Small intestine (tissue), 7 donors: ENCODE measurements around the gene CCDC88C. TPM values are rescaled to one million over a fixed set of nuclear protein-coding genes. Genes with fewer than 3 reads are reported as not detected.

ENCODE experiments used
- DNase-seq, 2 donors: peaks; one replicate each; pipeline versions ENCODE4 v3.0.0 to v3.0.0-alpha.2; 2013
- FAIRE-seq: peaks from 2 replicates; lab custom pipeline; 2012; peaks lifted over from hg19 to GRCh38; lab: Jason Lieb, UNC
- H3K27ac ChIP-seq, 3 donors: one replicate each; pipeline ENCODE4 v1.5.1; 2013; ENCODE audit warnings: low read length in 2 of 3, mild to moderate bottlenecking in 2 of 3, control low read depth in 1 of 3, inconsistent platforms in 1 of 3, low read depth in 1 of 3, moderate library complexity in 1 of 3
- H3K27me3 ChIP-seq, 3 donors: one replicate each; pipeline ENCODE4 v1.6.1; 2013; ENCODE audit warnings: low read length in 3 of 3, inconsistent platforms in 1 of 3; ENCODE audit not compliant: control insufficient read depth in 3 of 3, insufficient read depth in 3 of 3
- H3K36me3 ChIP-seq, 3 donors: one replicate each; pipeline ENCODE4 v1.6.1; 2013; ENCODE audit warnings: low read length in 3 of 3, inconsistent platforms in 1 of 3, low read depth in 1 of 3, mild to moderate bottlenecking in 1 of 3, moderate library complexity in 1 of 3; ENCODE audit not compliant: control insufficient read depth in 3 of 3, insufficient read depth in 2 of 3
- H3K4me1 ChIP-seq, 3 donors: one replicate each; pipeline ENCODE4 v1.6.1; 2013; ENCODE audit warnings: low read length in 2 of 3, inconsistent platforms in 1 of 3, low read depth in 1 of 3, mild to moderate bottlenecking in 1 of 3, moderate library complexity in 1 of 3; ENCODE audit not compliant: control insufficient read depth in 3 of 3, insufficient read depth in 2 of 3
- H3K4me3 ChIP-seq, 3 donors: one replicate each; pipeline ENCODE4 v1.5.1; 2013; ENCODE audit warnings: low read length in 3 of 3, control low read depth in 1 of 3, inconsistent platforms in 1 of 3, low read depth in 1 of 3, mild to moderate bottlenecking in 1 of 3, moderate library complexity in 1 of 3
- H3K9me3 ChIP-seq, 2 donors: one replicate each; pipeline ENCODE4 v1.6.1; 2013; ENCODE audit warnings: low read depth in 1 of 2, low read length in 1 of 2; ENCODE audit not compliant: control insufficient read depth in 2 of 2, insufficient read depth in 1 of 2
- WGBS, 3 donors: extraction: QIAGEN DNeasy Blood & Tissue Kit; methylation state at CpG; one replicate each; pipeline ENCODE4 v1.1.7; 2013; 5-methylcytosine and 5-hydroxymethylcytosine counted together
- polyA plus RNA-seq, 4 donors: library from polyadenylated mRNA; stranded (reverse) in 3 of 4; unstranded in 1 of 4; fragments of 200-250 nt in 3 of 4; fragments of 120-200 nt in 1 of 4; gene quantifications; one replicate each; pipeline versions ENCODE4 v1.2.1 to v1.2.3, GENCODE V29; 2013
- donor health status: healthy with polysubstance abuse.
- donor health status: control.
- donor health status: control.
- donor health status: Bipolar disorder and iron deficiency.
- donor health status: healthy.

Gene CCDC88C
- polyA plus RNA-seq, 4 donors: 13.2 to 25.9 (median 18.3) TPM

DNA sequence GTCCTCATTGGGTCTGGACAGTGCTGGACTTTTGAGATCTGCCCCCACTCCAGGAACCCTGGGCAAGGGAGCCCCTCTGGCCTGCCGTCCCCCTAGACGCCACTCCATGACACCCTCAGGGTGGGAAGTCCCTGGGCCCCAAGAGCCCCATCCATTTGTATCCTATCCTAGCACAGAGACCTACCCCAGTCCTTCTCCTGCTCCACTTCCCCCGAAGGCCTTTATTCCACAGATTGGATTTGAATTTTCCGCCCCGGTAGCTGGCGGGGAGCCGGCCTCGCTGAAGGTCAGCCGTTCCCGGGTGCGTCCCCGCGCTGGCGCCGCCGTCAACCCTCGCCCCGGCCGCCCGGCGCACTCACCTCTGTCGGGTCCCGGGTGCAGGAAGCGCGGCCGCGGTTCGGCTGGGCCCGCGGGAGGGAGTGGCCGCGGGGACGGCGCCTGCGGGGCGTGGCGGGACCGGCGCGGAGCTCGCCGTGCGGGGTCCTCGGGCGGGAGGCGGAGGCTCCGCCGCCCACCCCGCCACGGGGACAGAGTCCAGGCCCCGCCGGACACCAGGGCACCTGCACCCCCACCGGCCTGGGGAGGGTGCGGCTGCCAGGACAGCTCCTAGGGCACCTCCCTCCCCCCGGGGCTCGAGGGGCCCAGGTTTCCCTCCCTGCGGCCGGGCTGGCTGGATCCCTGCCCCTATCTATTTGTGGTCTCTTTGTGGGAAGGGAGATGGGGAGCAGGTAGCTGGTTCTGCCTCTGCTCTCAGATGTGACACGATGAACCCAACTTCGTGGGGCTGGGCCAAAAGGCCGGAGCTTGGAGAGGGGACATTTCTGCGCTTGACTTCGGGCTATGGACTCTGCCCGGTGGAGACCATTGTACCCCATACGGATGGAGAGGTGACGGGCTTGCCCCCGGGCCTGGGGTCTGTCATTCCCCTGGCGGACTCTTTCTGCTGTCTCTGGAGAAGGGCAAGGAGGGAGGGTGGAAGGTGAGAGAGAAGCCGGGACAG lies 153.2 kb downstream of the CCDC88C start:
- Histone ChIP-seq H3K27ac (no peak overlapping the region), H3K4me3 (peak overlapping the region in 2 of 3 donors; percentile 29 to 53), H3K36me3 (no peaks in the 10 kb centered on the region), H3K9me3 (peaks cover 0 to 4% of the 10 kb centered on the region in 2 donors), H3K27me3 (peaks cover 0 to 7% (median 0%) of the 10 kb centered on the region in 3 donors), H3K4me1 (peaks cover 2 to 8% (median 4%) of the 10 kb centered on the region in 3 donors)
- WGBS, 3 donors: 6 to 11% (median 10%) methylated on average over 51 to 69 of the region's 69 CpGs
- DNase-seq (peak; percentile 54 to 69), FAIRE-seq (no peak)

DNA sequence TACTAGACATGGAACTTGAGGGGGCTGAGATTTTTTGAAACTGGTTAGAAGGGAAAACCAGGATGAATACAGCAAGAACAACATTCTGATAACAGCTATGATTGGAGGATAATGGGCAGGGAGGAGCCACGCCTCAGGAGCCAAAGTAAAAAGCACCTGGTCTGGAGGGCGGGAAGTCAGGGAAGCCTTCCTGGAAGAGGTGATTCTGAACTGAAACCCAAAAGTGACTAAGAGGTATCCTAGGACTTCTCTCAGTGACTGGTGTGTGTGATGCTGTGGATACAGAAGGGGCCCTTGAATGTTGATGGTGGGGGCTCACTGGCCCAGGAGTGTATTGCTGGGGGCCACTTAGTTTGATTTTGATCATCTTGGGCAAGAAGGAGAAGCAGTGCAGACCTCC lies 154.3 kb downstream of the CCDC88C start:
- WGBS, 3 donors: 58 to 84% (median 78%) methylated on average over 2 of the region's 2 CpGs
- Histone ChIP-seq H3K9me3 (peaks cover 0 to 7% of the 10 kb centered on the region in 2 donors), H3K4me1 (peaks cover 2 to 8% (median 4%) of the 10 kb centered on the region in 3 donors), H3K27ac (no peak overlapping the region), H3K27me3 (peaks cover 0 to 7% (median 0%) of the 10 kb centered on the region in 3 donors), H3K4me3 (no peak overlapping the region), H3K36me3 (no peaks in the 10 kb centered on the region)
- DNase-seq: no peak
- FAIRE-seq: no peak

DNA sequence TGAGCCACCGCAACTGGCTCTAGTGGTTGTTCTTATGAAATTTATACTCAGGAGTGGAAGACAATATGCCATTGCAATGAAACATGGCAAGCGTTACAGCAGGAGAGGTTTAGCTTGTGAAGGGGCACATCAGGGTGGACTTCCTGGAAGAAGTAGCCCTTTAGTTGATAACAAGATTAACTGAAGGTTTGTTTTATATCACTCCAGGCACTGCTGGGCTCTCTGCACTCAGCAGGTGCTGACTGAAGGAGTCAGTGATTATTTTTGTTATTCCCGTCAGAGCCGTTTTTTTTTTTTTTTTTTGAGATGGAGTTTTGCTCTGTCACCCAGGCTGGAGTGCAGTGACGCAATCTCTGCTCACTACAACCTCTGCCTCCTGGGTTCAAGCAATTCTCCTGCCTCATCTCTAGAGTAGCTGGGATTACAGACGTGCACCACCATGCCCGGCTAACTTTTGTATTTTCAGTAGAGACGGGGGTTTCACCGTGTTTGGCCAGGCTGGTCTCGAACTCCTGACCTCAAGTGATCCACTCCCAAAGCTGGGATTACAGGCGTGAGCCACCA lies 155.6 kb downstream of the CCDC88C start:
- no peak for DNase-seq
- peaks cover 0 to 8% of the 10 kb centered on the region in 2 donors for H3K9me3 ChIP-seq
- H3K27me3 ChIP-seq: peaks cover 0 to 7% (median 0%) of the 10 kb centered on the region in 3 donors
- H3K4me1 ChIP-seq: peaks cover 2 to 8% (median 4%) of the 10 kb centered on the region in 3 donors
- H3K4me3 ChIP-seq: no peak overlapping the region
- H3K27ac ChIP-seq: no peak overlapping the region
- FAIRE-seq: no peak
- WGBS, 3 donors: 67 to 86% (median 78%) methylated on average over 11 of the region's 11 CpGs
- H3K36me3 ChIP-seq: no peaks in the 10 kb centered on the region

DNA sequence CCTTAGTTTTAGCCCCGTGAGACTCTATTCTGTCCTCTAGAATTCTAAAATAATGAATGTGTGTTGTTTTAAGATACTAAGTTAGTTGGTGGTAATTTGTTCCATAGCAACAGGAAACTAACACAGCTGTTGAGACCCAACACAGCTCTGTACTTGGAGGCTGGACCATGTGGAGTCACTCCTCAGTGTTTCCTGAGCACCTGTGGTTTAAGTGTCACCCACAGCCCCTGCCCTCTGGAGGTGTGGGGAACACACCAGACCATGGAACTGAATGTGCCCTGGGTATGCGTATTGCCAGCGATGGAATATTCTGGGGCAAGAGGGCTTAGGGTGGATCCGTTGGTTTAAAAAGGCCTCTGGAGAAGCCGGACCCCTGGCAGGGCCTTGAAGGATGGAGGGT lies 156.5 kb downstream of the CCDC88C start:
- H3K27me3 ChIP-seq: peaks cover 0 to 7% (median 0%) of the 10 kb centered on the region in 3 donors
- no peak overlapping the region for H3K4me3 ChIP-seq
- DNase-seq: no peak
- peak overlapping the region in 1 of 3 donors; percentile 0 for H3K27ac ChIP-seq
- H3K9me3 ChIP-seq: peaks cover 0 to 8% of the 10 kb centered on the region in 2 donors
- 78 to 96% (median 91%) methylated on average over 5 of the region's 5 CpGs for WGBS, 3 donors
- no peaks in the 10 kb centered on the region for H3K36me3 ChIP-seq
- no peak for FAIRE-seq
- H3K4me1 ChIP-seq: peaks cover 2 to 8% (median 4%) of the 10 kb centered on the region in 3 donors

DNA sequence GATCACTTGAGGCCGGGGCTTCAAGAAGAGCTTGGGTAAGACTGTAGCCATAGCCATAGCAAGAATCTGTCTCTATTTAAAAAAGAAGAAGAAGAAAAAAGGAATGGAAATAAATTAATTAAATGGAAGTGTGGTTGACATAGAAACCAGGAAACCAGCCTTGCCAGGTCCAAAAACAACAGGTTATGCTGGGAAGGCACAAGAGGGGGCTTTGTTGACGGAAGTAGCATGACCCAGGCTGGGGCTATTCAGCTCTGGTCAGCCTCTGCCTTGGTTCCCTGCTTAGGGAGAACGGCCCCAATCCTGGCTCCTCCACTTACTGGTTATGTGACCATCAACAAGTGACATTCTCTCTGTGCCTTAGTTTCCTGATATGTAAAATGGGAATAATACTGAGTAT lies 158.7 kb downstream of the CCDC88C start:
- Histone ChIP-seq H3K9me3 (peaks cover 0 to 8% of the 10 kb centered on the region in 2 donors), H3K4me3 (no peak overlapping the region), H3K36me3 (no peaks in the 10 kb centered on the region), H3K27me3 (peaks cover 0 to 8% (median 0%) of the 10 kb centered on the region in 3 donors), H3K4me1 (peaks cover under 1 to 4% (median 3%) of the 10 kb centered on the region in 3 donors), H3K27ac (no peak overlapping the region)
- FAIRE-seq: no peak
- DNase-seq: no peak
- 87 to 97% (median 96%) methylated on average over 3 of the region's 3 CpGs for WGBS, 3 donors

DNA sequence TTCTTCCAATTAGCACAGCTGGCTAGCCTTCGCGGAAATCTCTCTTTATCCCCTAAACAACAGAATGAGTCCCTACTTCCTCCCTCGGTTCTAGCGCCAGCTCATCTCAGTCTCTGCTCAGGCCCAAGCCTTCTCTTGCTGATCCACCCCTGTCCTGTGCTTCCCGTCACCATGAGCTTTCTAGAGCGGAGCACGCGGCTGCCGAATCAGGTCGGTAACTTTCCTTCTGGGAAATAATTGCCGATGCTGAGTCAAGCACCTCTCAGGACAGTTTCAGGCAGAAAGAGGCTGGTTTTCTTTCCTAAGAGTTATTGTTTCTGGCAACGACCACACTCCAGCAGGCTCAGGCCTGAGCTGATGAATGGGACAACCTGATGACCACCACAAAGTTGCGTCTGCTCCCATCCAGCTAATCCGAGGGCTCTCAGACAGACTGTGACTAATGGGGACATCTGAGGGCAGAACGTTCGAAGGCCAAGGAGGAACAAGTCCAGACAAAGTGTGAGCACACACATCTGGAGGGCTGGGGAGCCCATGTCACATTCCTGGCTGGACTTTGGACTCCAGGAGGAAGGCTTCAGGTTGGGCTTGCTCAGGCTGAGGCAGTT lies 159.5 kb downstream of the CCDC88C start:
- H3K9me3 ChIP-seq: peaks cover 0 to 8% of the 10 kb centered on the region in 2 donors
- H3K27ac ChIP-seq: peak overlapping the region in 1 of 3 donors; percentile 3
- WGBS, 3 donors: 49 to 65% (median 62%) methylated on average over 16 of the region's 16 CpGs
- DNase-seq (peak in 1 of 2 donors; percentile 33), FAIRE-seq (no peak)
- no peaks in the 10 kb centered on the region for H3K36me3 ChIP-seq
- H3K4me1 ChIP-seq: peaks cover 0 to 6% (median 0%) of the 10 kb centered on the region in 3 donors
- H3K4me3 ChIP-seq: no peak overlapping the region
- peaks cover 0 to 11% (median 0%) of the 10 kb centered on the region in 3 donors for H3K27me3 ChIP-seq

DNA sequence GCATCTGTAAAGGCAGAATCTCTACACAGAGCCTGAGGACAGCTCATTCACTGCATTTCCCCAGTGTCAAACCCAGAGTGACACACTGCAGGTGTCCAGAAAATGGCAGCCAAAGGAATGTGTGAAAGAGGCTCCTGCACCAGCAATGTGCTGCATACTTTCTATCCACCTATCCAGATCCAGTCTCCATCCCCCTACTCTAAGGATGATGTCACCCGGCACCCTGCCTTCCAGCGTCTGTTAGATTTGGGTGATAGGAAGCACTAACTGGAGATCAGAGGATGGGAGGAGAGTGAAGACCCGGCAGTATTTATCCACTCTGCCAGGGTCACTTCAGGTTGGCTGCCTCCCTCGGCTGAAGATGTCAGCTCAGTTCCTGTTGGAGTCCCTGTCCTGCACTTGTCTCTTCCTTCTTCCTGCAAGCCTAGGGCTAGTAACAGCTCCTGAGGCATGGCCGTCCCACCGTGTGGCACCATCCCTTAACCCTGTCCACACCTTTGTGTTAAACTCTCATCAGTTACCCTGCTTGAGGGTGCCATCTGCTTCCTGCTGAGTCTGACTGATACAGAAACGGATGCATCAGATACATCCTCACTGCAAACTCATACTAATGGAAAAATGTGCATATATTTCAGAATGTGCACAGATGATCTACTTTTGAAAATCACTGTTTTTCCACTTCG lies 160.2 kb downstream of the CCDC88C start:
- DNase-seq: no peak
- Histone ChIP-seq H3K9me3 (peaks cover 0 to 8% of the 10 kb centered on the region in 2 donors), H3K27ac (peak overlapping the region in 1 of 3 donors; percentile 3), H3K27me3 (peaks cover 0 to 17% (median 0%) of the 10 kb centered on the region in 3 donors), H3K36me3 (no peaks in the 10 kb centered on the region), H3K4me3 (no peak overlapping the region), H3K4me1 (peaks cover 0 to 12% (median 4%) of the 10 kb centered on the region in 3 donors)
- FAIRE-seq: no peak
- WGBS, 3 donors: 30 to 46% (median 37%) methylated on average over 8 of the region's 8 CpGs
